D721Med (cell line): ENCODE results near the gene CMKLR1.

Source experiments
- DNase-seq: peaks from one replicate; pipeline ENCODE4 v3.0.0; 2011; ENCODE audit warnings: low spot score; ENCODE audit not compliant: insufficient read length
- FAIRE-seq: peaks from 2 replicates; lab custom pipeline; 2011; peaks lifted over from hg19 to GRCh38; lab: Jason Lieb, UNC
- CTCF ChIP-seq: IDR thresholded peaks from 2 replicates; pipeline ENCODE4 v1.5.1; 2012; ENCODE audit warnings: mild to moderate bottlenecking, control low read depth; ENCODE audit not compliant: insufficient read depth; ENCODE audit errors: missing control alignments

CMKLR1 gene

GRCh38 chr12:108310489-108310888 is 28.6 kb downstream of the CMKLR1 start:
- FAIRE-seq (no peak), DNase-seq (no peak)
- TF ChIP-seq CTCF, result no peak

GRCh38 chr12:108309674-108310312 is 29.3 kb downstream of the CMKLR1 start:
- no peak for FAIRE-seq
- no peak for DNase-seq
- no peak for TF ChIP-seq CTCF

- no peak for DNase-seq
- no peak for FAIRE-seq
Observed at GRCh38 chr12:108308395-108309085, 30.6 kb downstream of the CMKLR1 start.

GRCh38 chr12:108307006-108307405 is 32.1 kb downstream of the CMKLR1 start:
- no peak for DNase-seq
- no peak for TF ChIP-seq CTCF
- FAIRE-seq, result no peak

More at GRCh38 chr12:108308395-108309085, 30.6 kb downstream of the CMKLR1 start:
- no peak for TF ChIP-seq CTCF

- FAIRE-seq, result no peak
- TF ChIP-seq CTCF, result no peak
- no peak for DNase-seq
Observed at GRCh38 chr12:108306506-108306905, 32.6 kb downstream of the CMKLR1 start.

GRCh38 chr12:108305991-108306501 is 33.1 kb downstream of the CMKLR1 start:
- FAIRE-seq, result no peak
- DNase-seq, result no peak
- TF ChIP-seq CTCF, result no peak

GRCh38 chr12:108305520-108305919 is 33.6 kb downstream of the CMKLR1 start:
- DNase-seq, result no peak
- FAIRE-seq, result no peak
- no peak for TF ChIP-seq CTCF
